Activated gamma-delta T cell (primary cell): ENCODE measurements around the gene GABRR1.
"Not testable (repeated sequence)": the region's sequence is repeated elsewhere in the genome, so short reads cannot be mapped to it uniquely, and the experiment has no call there.

ENCODE experiments used
- DNase-seq: peaks from one replicate; lab custom pipeline; 2025; lab: John Stamatoyannopoulos, UW

The GABRR1 gene

DNA sequence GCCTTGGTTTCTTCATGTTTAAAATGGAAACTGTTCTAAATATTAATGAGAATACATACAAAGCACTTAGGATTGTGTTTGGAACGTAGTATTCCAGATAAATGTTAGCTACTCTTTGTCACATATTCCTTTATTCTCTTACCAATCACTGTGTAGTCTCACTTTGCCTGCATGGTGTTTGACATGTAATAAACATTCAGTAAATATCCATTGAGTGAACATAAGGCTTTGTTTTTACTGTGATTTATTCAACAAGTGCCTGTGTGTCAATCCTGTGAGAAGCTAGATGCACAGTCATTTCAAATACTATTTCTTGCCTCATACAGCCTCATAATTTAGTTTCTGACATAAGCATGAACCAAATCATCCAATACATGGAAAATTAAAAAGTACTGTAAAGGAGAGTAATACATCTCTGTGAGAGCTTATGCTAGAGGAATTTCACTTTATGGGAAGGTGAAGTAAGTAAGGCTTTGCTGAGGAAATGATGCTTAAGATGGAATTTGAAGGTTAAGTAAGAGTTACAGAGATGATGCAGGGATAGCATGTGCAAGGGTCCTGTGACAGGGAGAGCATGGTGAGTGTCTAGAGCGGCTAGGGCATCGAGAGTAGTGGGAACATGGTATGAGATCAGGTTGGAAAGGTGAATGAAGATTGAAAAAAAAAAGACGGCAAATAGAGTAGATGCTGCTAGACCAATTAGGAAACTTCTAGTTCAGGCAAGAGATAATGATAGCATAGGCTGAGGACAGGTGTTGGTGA lies 56.6 kb downstream of the GABRR1 start:
- no peak for DNase-seq

DNA sequence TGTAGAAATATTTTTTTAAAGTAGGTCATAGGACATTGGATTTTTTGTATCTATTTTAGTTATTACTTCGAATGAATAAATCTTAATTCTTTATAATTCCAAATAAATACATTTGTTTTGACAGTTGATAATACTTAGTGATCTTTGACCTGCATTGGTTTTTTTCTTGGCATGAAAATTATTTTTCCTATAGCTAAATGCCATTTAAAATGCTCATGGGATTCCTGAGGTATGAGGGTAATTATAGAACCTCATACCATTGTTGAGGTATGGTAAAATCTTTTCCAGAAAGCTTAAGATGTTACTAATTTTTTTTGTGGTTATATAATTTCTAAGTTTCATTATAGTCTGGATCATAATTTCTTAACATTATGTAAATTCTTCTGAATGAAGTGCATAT lies 63.0 kb downstream of the GABRR1 start:
- no peak for DNase-seq

DNA sequence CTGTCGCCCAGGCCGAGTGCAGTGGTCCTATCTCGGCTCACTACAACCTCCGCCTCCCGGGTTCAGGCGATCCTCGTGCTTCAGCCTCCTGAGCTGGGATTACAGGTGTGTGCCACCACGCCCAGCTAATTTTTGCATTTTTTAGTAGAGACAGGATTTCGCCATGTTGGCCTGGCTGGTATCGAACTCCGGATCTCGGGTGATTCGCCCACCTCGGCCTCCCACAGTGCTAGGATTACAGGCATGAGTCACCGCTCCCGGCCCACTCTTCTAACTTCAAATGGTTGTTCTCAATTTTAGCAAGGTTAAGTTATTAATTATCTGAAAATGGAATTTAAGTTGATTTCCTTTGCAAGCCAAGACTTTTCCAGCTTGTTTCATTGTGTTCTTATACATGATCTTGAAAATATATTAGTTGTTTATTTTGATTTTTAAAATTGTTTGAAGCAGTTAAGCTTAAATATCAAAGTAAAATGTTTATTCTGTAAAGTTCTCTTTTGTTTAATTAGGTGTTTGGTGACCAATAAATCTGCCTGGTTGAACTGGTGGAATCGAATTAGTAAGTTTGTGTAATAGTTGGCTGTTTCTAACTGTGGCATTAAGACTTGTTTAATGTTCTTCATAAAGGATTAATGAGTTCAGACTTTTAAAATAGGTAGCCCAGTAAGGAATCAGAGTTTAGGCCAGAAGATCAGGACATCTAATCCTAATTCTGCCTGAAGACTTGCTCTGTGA lies 69.0 kb downstream of the GABRR1 start:
- no peak for DNase-seq

DNA sequence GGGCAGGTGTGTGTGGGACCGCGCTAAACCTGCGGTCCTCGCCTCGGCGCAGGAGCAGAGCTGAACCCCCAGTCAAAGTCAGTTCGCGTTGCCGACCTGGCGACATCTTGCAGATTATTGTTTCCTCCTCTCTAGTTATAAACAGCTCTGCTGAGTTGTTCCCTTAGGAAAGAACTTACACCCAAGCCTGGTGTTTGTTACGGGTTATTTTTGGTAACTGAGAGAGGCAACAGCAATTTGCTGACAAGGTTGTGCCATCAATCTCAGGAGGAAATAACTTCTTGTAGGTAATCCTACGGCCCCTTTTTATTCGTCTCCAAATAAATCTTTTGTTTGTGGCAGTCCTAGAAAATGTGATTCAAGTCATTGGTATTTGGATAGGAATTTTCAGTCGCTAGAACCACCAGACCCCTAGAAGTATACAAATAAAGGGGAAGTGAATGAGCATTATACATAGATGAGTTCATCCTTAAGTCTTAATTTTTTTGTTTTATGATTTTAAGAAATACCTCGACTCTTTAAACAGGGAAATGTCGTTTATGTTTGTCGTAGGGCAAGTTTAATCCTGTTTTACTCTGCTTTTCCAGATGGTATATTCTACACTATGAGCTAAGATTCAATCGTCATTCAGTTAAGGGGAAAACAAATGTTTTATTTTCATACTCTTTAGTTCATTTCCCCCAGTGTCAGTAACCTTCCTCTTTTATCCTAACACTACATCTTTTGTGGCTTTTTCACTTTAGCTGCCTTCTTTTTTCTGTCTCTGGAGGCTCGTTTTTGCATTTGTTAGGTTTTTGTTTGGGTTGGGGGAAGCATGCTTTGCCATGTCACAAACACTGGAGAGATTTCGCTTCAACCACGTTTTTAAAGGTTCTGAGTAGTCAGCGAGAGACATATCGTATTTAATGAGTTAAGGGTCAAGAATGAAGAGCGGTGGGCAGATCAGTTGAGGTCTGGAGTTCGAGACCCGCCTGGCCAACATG lies 70.1 kb downstream of the GABRR1 start:
- no peak for DNase-seq

DNA sequence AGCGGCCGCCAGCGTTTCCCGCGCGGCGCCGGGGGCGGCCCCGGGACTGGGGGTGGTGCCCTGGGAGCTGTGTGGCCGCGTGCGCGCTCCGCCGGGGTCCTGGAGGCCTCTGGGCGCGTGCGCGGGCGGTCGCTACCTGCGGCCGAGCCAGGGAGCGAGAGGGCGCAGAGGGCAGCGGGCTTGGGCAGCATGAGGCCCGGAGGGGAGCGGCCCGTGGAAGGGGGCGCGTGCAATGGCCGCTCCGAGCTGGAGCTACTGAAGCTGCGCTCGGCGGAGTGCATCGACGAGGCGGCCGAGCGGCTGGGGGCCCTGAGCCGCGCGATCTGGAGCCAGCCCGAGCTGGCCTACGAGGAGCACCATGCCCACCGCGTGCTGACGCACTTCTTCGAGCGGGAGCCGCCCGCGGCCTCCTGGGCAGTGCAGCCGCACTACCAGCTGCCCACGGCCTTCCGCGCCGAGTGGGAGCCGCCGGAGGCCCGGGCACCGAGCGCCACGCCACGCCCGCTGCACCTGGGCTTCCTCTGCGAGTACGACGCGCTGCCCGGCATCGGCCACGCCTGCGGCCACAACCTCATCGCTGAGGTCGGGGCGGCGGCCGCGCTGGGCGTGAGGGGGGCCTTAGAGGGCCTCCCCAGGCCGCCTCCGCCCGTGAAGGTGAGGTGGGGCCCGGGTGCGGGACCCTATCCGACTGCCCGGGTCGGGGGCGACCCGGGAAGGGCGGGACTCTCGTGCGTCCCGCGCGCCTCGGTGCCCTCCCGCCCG lies 71.0 kb downstream of the GABRR1 start, which contains the start of gene PM20D2:
PM20D2 (plus strand) TSS at position 100 of the 762 bp plus-strand sequence; CDS start at position 190, 90 bp downstream.
- peak; percentile 43 for DNase-seq

DNA sequence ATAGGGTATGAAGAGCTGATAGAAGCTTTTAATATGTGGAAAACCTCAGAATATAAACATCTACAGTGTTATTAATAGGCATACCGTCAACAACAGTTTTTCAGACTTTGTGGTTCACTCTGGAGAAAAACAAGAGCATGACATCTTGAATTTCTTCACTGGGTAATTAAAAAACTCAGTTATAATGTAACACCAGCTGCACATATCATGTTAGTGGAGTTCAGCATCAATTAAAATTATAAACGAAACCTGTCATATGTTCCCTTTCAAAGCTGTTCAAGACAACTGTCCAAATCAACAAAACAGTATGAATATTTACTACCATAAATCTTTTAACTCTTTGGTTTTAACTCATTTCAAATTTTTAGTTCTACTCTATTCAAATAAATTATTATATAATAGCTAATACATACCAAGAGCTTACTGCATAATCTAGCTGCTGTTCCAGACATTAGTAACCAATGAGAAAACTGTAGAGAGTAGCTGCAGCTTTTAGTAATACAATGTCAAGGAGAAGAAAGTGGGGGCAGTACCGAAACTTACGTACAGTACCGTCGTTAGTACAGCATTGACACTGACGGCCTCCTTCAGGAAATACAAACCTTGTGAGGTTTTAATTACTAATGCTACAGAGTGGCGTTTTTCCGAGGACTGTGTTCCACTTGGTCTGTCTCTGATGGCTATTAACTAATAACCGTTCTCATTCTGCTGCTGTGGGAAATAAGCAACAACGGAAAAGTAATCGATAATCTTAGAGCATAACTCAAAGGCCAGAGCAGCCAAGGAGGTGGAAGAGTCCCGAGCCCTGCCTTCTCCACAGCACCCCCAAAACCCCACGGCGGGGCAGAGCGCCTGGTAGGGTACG lies 71.8 kb downstream of the GABRR1 start:
- no peak for DNase-seq

DNA sequence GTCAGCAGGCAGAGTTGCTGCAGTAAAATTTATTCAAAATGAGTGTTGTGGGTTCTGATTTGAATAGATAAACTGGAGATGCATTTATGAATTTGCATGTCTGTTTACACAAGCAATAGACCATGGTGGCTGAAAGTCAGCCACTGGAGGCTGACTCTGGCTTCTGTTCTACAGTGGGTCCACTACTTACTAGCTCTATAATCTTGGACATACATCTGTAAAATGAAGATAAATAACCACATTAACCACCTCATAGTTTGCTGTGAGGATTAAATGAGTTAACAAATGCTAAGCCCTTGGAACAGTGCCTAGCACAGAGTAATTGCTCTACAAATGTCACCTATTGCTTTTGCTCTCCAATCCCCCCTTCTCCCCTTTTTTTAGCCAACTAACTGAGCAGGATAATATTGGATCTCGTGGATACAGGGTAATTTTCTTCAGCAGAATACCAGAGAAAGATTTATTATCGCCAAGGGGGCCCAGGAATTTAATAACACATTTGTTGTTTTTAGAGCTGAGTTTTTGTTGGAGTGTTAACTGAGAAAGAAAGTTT lies 72.7 kb downstream of the GABRR1 start:
- no peak for DNase-seq

DNA sequence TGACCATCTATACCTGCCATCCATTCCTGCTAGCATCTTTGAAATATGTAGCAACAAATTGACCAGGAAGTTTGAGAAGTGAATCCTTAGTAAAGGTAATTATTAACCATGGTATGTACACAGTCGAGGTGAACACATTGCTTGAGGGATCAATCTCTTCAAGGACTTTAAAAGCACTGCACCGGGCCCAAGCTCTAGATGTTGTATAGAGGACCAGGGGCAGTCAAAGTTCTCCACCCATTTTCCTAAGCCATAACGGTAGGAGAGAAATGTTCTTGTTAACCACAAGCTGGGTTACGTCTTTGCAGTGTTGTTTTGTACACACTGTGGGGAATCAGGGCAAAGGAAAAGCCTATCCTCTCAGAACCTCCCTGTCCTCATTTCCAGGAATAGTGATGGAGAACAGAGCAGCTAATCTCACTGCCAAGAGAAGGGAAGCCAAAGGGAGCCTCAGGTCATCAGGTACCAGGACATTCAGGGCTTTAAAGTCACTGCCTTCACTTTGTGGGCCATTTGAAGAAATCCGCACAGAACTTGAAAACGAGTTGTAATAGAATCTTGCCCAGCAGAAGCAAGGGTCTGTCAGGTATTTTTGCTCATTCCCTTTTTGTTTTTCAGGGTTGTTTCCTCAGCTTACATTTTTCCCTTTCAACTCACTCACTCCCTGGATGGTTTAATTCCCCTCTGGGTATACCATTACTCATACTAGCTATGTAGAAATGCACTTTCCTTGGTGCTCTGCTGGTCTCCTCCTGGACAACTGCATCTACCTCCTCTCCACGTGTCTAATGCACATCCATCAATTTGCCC lies 76.6 kb downstream of the GABRR1 start:
- no peak for DNase-seq

DNA sequence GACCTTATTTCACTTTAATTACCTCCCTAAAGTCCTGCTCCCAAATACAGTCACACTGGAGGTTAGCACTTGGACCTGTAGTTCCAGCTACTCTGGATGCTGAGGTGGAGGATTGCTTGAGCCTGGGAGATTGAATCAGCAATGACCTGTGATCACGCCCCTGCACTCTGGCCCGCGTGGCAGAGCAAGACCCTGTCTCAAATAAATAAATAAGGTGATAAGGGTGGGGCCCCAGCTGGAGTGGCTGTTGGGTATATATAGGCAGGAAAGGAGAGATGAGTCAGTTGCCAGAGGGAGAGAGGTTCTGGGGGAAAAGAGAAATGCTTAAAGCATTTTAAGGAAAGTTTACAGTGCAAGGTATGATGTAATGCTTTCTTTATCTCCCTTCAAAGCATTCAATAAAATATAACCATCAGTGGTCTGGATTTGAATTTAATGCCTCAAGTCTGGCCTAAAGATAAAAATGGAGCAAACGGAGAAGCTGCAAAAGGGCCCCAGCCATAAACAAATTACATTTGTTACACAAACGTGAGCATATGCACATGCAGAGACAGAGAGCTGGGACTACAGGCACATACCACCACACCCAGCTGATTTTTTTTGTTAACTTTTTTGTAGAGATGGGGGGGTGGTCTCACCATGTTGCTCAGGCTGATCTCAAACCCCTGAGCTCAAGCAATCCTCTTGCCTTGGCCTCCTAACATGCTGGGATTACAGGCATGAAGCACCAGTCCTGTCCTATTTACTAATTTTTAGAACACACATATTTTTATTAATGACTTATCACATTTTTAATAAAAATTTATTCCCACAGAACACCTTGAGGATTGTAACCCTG lies 77.4 kb downstream of the GABRR1 start:
- no peak for DNase-seq

DNA sequence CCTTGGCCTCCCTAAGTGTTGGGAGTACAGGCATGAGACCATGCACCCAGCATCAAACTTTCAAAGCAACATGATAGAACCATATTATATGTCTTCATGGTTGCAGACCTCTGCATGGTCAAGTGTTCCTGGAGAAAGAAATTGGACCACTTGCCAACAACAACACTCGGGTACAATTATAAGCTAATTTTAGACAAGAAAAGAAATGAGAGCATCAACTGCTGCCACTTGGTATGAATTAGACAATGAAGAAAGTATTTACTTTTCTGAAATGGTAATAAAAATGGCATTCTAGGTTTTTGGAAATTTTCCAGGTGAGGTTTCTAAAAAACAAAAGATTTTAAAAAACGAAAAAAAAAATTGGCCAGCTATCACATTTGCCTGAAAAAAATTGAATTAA lies 79.0 kb downstream of the GABRR1 start:
- DNase-seq = no peak

DNA sequence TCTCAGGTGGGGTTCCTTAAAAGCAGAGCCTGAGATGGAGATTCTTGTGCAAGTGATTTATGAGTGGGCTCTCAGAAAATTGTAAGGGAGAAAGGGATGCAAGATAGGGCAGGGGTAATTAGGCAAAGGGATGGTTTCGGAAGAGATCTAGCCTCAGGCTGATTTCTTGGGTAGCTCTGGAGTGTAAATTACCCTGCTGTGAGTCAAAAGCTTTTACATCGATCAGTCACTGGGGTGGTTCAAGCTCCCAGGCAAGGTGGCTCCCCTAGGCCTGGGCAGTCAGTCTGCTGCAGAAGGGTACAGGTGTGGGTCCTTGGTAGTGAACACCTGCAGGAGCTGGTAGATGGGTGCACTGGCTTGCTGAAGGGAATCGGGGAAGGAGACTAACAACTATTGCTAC lies 82.4 kb downstream of the GABRR1 start:
- no peak for DNase-seq

DNA sequence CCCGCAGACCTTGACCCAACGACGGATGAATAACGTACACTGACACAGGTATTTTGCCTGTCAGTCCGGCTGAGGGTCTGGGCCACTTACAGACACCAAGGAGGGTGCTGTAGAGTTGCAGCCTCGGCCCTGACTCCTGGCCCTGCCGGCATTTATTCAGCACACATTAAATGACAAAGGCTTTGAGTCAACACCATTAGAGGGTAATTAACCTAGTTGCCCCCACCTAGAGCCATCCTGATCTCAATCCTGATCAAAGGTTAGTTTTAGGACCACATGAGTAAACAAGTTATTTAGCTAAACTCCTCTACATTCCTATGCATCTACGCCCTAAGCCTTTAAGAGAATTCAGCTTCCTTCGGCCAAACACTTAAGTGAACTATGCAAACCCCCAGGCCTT lies 83.2 kb downstream of the GABRR1 start:
- no peak for DNase-seq

DNA sequence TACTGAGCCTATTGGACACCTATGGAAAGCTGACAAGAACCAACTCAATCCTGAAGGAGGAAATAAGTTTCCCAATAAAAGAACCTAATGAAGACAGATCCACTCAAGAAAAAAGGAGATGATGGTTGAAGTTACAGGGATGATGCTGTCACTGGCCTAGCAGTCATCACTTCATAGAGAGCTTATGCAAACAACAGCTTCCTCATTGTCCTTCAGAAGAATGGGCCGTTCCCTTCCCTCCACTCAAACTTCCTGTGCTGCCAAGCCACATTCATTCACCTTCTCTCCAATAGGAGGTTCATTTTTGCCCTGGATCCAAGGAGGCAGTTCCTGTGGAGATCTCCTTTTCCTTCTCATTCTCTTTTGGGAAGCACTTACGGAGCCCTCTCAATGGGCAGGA lies 85.1 kb downstream of the GABRR1 start:
- no peak for DNase-seq

DNA sequence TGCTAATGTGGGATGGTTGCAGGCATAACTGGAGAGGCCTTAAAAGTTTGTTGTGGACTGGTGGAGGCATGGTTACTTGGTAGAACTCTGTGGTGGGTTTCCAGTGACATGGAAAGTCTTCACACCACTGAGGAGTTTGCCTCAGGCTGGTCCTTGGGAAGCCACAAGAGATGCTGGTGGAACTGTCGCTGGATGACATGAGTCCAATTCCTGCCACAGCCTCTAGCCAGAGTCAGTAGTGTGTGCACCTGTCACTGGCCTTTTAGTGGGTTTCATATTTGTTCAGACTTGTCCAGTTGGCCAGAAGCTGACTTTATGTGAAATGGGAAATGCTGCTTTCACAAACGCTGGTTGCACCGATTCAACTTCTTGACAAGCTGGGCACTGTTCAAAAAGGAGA lies 85.6 kb downstream of the GABRR1 start:
- DNase-seq = no peak

DNA sequence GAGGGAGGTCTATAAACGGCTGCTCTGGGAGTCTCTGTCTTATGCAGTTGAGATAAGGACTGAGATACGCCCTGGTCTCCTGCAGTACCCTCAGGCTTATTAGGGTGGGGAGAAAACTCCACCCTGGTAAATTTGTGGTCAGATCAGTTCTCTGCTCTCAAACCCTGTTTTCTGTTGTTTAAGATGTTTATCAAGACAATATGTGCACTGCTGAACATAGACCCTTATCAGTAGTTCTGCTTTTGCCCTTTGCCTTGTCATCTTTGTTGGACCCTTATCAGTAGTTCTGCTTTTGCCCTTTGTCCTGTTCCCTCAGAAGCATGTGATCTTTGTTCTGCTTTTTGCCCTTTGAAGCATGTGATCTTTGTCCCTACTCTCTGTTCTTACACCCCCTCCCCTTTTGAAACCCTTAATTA lies 88.9 kb downstream of the GABRR1 start:
- not testable (repeated sequence) for DNase-seq
